BJ (cell line): Measurements from ENCODE around the gene RRAS2. TPM values are rescaled to one million over a fixed set of nuclear protein-coding genes. Genes with fewer than 3 reads are reported as not detected.

ENCODE experiments used
- CTCF ChIA-PET: fragments of 350-600 bp; formaldehyde crosslinking; extraction: SDS; loops from one replicate; lab custom pipeline; 2021; ENCODE audit warnings: antibody characterized with exemption, inconsistent platforms; lab: Yijun Ruan, JAX
- POLR2A ChIA-PET: fragments of 300-600 bp; sonication (Branson Sonifier 250); formaldehyde crosslinking; extraction: SDS; loops from one replicate; lab custom pipeline; 2021; ENCODE audit warnings: antibody characterized with exemption; lab: Charles Lee
- DNase-seq: peaks from one replicate; pipeline ENCODE4 v3.0.0-alpha.2; 2011; ENCODE audit warnings: low read depth
- H3K27me3 ChIP-seq: 2 replicates; pipeline ENCODE4 v1.6.0; 2011; ENCODE audit warnings: low read length; ENCODE audit not compliant: control insufficient read depth, insufficient read depth
- H3K36me3 ChIP-seq: 2 replicates; pipeline ENCODE4 v1.5.1; 2011; ENCODE audit warnings: low read length; ENCODE audit not compliant: control insufficient read depth, insufficient read depth
- H3K4me3 ChIP-seq: 2 replicates; pipeline ENCODE4 v1.5.1; 2011; ENCODE audit warnings: low read depth, mild to moderate bottlenecking, control low read depth, low read length
- CTCF ChIP-seq: IDR thresholded peaks from 2 replicates; pipeline ENCODE4 v1.5.1; 2011; ENCODE audit warnings: low read depth, mild to moderate bottlenecking, control low read depth, inconsistent platforms, low read length, moderate library complexity; ENCODE audit not compliant: insufficient read depth
- polyA plus RNA-seq: library from polyadenylated mRNA; depleted of rRNA; stranded (reverse); fragments of >200 nt; gene quantifications from 2 replicates; pipeline ENCODE4 v1.2.3, GENCODE V29; 2011

Gene RRAS2
- polyA plus RNA-seq, 1 experiment: 29.1 TPM

GRCh38 chr11:14364322-14364721, 5.3 kb upstream of the RRAS2 start:
- TF ChIP-seq CTCF: no peak
- ChIA-PET CTCF (no interaction called here), POLR2A (no interaction called here)
- H3K36me3 ChIP-seq: no peaks in the 10 kb centered on the region
- H3K4me3 ChIP-seq: no peak overlapping the region
- DNase-seq: no peak
- no peaks in the 10 kb centered on the region for H3K27me3 ChIP-seq

- TF ChIP-seq CTCF: no peak
- Histone ChIP-seq H3K27me3 (no peaks in the 10 kb centered on the region), H3K4me3 (no peak overlapping the region), H3K36me3 (no peaks in the 10 kb centered on the region)
- ChIA-PET CTCF (interaction anchor here (1.1 to 2.2 kb wide), 2 partner anchors 9 to 84 kb away, joined by 4 to 7 read pairs; no protein-coding TSS in a partner anchor), POLR2A (no interaction called here)
- DNase-seq: no peak
Measured at GRCh38 chr11:14362611-14363010, 3.6 kb upstream of the RRAS2 start.

GRCh38 chr11:14361951-14362350, 3.0 kb upstream of the RRAS2 start:
- no peak overlapping the region for H3K4me3 ChIP-seq
- no peak for DNase-seq
- H3K27me3 ChIP-seq: no peaks in the 10 kb centered on the region
- no peak for TF ChIP-seq CTCF
- no peaks in the 10 kb centered on the region for H3K36me3 ChIP-seq
- CTCF ChIA-PET: interaction anchor here (1.1 to 2.2 kb wide), 2 partner anchors 10 to 85 kb away, joined by 4 to 7 read pairs; no protein-coding TSS in a partner anchor
- POLR2A ChIA-PET: no interaction called here

- POLR2A ChIA-PET: no interaction called here
- H3K36me3 ChIP-seq: no peaks in the 10 kb centered on the region
- CTCF ChIA-PET: interaction anchor here (2.2 kb wide), 1 partner anchor 11 kb away, joined by 7 read pairs; no protein-coding TSS in a partner anchor
- TF ChIP-seq CTCF: no peak
- no peaks in the 10 kb centered on the region for H3K27me3 ChIP-seq
- no peak for DNase-seq
- no peak overlapping the region for H3K4me3 ChIP-seq
Measured at GRCh38 chr11:14360976-14361375, 2.0 kb upstream of the RRAS2 start.

GRCh38 chr11:14359501-14360031, 583 bp upstream of the RRAS2 start:
- ChIA-PET POLR2A (no interaction called here), CTCF (no interaction called here)
- no peaks in the 10 kb centered on the region for H3K36me3 ChIP-seq
- no peak for TF ChIP-seq CTCF
- no peak for DNase-seq
- H3K4me3 ChIP-seq: peak overlapping the region; percentile 81
- no peaks in the 10 kb centered on the region for H3K27me3 ChIP-seq
